HG03097 (cell line): Measurements from ENCODE around the gene HDAC4.

Experiments used
- ATAC-seq: cut with Tn5 transposase; IDR thresholded peaks from one replicate; pipeline ENCODE4 v1.9.1; 2021; ENCODE audit not compliant: unreplicated experiment, low FRiP score

The HDAC4 gene

GRCh38 chr2:239151201-239152131 lies 249.4 kb downstream of the HDAC4 start:
- no peak for ATAC-seq

- no peak for ATAC-seq
Observed at GRCh38 chr2:239150125-239151011, 250.5 kb downstream of the HDAC4 start.

- no peak for ATAC-seq
Observed at GRCh38 chr2:239149501-239149900, 251.3 kb downstream of the HDAC4 start.

GRCh38 chr2:239148495-239149200 lies 252.2 kb downstream of the HDAC4 start:
- no peak for ATAC-seq

GRCh38 chr2:239147376-239147775 lies 253.4 kb downstream of the HDAC4 start:
- no peak for ATAC-seq

GRCh38 chr2:239146741-239147181 lies 254.1 kb downstream of the HDAC4 start:
- no peak for ATAC-seq

GRCh38 chr2:239146011-239146641 lies 254.7 kb downstream of the HDAC4 start:
- no peak for ATAC-seq

- ATAC-seq = no peak
Observed at GRCh38 chr2:239145601-239146000, 255.2 kb downstream of the HDAC4 start.

- ATAC-seq = no peak
Observed at GRCh38 chr2:239145106-239145505, 255.7 kb downstream of the HDAC4 start.

- no peak for ATAC-seq
Observed at GRCh38 chr2:239144713-239144999, 256.2 kb downstream of the HDAC4 start.

GRCh38 chr2:239143858-239144712 lies 256.7 kb downstream of the HDAC4 start:
- no peak for ATAC-seq

- no peak for ATAC-seq
Observed at GRCh38 chr2:239142806-239143205, 258.0 kb downstream of the HDAC4 start.

GRCh38 chr2:239142296-239142695 lies 258.5 kb downstream of the HDAC4 start:
- ATAC-seq = no peak

- ATAC-seq = no peak
Observed at GRCh38 chr2:239141021-239141760, 259.6 kb downstream of the HDAC4 start.

GRCh38 chr2:239140346-239141020 lies 260.3 kb downstream of the HDAC4 start:
- no peak for ATAC-seq

GRCh38 chr2:239139566-239139965 lies 261.3 kb downstream of the HDAC4 start:
- no peak for ATAC-seq

- ATAC-seq = no peak
Observed at GRCh38 chr2:239139101-239139500, 261.7 kb downstream of the HDAC4 start.

GRCh38 chr2:239138610-239139009 lies 262.2 kb downstream of the HDAC4 start:
- no peak for ATAC-seq
